HG03439 (cell line): ENCODE measurements around the gene CCPG1.
A peak's percentile ranks its signal among the peaks of the same experiment; 100 is the strongest.

Experiments used
- ATAC-seq: cut with Tn5 transposase; IDR thresholded peaks from one replicate; pipeline ENCODE4 v1.9.1; 2021; ENCODE audit warnings: mild to moderate bottlenecking, moderate library complexity; ENCODE audit not compliant: unreplicated experiment

CCPG1 gene

DNA sequence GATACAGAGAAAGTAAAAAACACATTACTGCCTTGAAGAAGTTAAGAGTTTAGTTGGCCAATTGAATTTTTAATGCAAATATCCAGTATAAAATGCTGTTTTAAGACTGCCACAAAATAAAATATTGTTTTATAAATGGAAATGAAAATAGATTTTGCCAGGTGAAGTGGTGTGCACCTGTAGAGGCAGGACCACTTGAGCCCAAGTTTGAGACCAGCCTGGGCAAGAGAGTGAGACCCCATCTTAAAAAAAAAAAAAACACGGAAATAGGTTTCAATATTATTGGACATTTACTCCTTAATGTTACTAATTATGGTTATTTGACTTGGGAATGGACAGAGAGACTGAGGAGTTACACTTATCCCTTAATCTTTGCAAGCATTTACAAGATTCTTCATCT is 87.2 kb downstream of the CCPG1 start:
- ATAC-seq, result no peak

DNA sequence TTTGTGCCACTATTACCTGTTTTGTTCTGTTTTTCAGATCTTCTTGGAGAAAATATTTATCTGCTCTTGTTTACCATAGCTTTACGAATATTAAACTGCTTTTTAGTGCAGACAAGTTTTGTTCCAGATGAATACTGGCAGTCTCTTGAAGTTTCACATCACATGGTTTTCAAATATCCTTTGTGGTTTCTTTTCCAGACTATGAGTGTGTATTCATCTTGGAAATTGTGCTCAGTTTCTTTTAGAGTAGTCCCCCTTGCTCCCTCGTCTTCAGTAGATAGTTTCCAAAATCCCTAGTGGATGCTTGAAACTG is 88.0 kb downstream of the CCPG1 start:
- ATAC-seq, result no peak

DNA sequence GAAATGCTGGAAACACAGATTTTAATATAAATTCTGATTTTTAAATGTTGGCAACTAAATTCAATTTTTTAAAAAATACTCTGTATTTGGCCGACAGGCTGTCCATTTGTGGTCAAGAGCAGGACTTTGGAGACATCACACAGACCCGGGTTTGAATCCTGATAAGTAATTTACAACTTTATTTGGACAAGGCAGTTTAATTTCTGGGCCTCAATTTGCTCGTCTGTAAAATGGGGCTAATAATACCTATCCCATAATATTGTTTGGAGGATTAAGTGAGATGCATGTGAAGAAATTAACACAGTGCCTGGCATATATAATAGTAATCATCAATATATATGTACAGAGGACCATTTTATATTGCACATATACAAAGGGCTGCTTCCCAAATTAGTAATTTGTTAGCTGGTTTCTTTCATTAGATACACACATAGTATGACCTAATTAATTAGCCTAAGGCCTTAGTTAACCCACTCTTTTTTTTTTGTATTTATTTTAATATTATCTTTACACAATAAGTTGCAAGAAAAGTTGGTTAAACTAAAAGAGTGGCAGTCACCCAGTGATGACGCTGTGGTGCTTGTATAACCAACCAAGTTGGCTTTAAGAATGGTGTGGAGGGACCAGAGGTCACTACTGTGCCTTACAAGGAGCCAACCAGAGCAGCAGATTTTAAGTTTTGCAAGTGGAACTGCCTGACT is 88.5 kb downstream of the CCPG1 start:
- ATAC-seq, result no peak

DNA sequence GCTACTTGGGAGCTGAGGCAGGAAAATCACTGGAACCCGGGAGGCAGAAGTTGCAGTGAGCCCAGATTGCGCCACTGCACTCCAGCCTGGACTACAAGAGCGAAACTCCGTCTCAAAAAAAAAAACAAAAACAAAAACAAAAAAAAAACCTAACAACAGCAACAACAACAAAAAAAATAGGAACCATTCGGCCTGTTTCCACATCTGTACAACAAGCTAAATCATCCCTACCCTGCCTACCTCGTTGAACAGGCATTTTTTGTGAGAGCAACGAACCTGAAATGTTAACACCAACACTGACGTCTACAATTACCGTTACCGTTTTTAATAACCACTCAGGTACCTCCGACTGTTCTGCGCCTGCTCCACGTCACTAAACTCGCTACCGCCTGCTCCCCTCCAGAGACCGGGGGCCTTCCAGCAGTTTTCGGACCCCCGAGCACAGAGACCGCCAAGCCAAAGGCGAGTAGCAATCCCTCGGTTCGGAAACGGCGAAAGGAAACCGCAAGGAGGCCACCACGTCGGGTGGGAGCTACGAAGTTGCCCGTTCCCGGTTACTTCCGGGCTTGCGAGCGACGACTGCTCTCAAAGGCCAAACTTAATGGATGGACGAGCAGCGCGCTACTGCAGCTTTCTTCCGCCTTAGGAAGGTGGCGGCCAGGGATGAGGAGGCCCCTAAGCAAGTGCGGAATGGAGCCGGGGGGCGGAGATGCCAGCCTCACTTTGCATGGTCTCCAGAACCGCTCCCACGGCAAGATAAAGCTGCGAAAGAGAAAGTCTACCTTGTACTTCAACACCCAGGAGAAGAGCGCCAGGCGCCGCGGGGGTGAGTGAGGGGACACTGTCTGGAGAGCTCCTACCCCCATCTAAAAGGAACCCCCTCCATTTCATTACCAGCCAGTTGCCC is 89.3 kb downstream of the CCPG1 start, which contains the start of the genes PIGB and PIGBOS1:
Gene PIGB (plus strand): TSS at position 635 of the 907 bp plus-strand sequence. CDS start 29 bp downstream, at position 664.
Gene PIGBOS1 (minus strand): TSS at position 536 of the 907 bp plus-strand sequence. CDS start 1,331 bp downstream, outside the sequence.
- peak; percentile 95 for ATAC-seq
